HL-60/S4 treated with retinoic acid at 250 ng/mL for 4 days and 3 days (cell line): ENCODE measurements around the gene FLOT2.
"Not testable (repeated sequence)": the region's sequence is repeated elsewhere in the genome, so short reads cannot be mapped to it uniquely, and the experiment has no call there.

ENCODE experiments used
- in situ Hi-C: fragments of 300-500 bp; cut with MboI; formaldehyde crosslinking; loops from 2 replicates; pipeline ENCODE4 v1.7.0; 2022; ENCODE audit warnings: low sequenced_read_pairs

FLOT2 gene

GRCh38 chr17:28917029-28917428 is 19.5 kb upstream of the FLOT2 start:
- in situ Hi-C loops = no loop called here

GRCh38 chr17:28916302-28916934 is 18.9 kb upstream of the FLOT2 start:
- in situ Hi-C loops = no loop called here

- in situ Hi-C loops = no loop called here
Measured at GRCh38 chr17:28912938-28913333, 15.4 kb upstream of the FLOT2 start.

GRCh38 chr17:28912281-28912937 is 14.9 kb upstream of the FLOT2 start:
- in situ Hi-C loops = no loop called here

GRCh38 chr17:28911411-28912045 is 14.0 kb upstream of the FLOT2 start:
- in situ Hi-C loops = no loop called here

GRCh38 chr17:28910534-28910933 is 13.0 kb upstream of the FLOT2 start:
- in situ Hi-C loops = no loop called here

- in situ Hi-C loops = no loop called here
Measured at GRCh38 chr17:28908640-28909167, 11.2 kb upstream of the FLOT2 start.

- in situ Hi-C loops = no loop called here
Measured at GRCh38 chr17:28907709-28908475, 10.4 kb upstream of the FLOT2 start.

- in situ Hi-C loops = no loop called here
Measured at GRCh38 chr17:28906706-28907438, 9.3 kb upstream of the FLOT2 start.

GRCh38 chr17:28906276-28906675 is 8.7 kb upstream of the FLOT2 start:
- in situ Hi-C loops = no loop called here

- in situ Hi-C loops = no loop called here
Measured at GRCh38 chr17:28904800-28905199, 7.3 kb upstream of the FLOT2 start.

GRCh38 chr17:28903546-28903841 is 6.0 kb upstream of the FLOT2 start:
- in situ Hi-C loops = not testable (repeated sequence)

GRCh38 chr17:28902819-28903545 is 5.4 kb upstream of the FLOT2 start, which contains the start of gene DHRS13:
TSS of gene DHRS13 (minus strand) at chr17:28903079. CDS start at chr17:28902944, 135 bp downstream.
- in situ Hi-C loops = no loop called here

GRCh38 chr17:28901866-28902818 is 4.6 kb upstream of the FLOT2 start:
- in situ Hi-C loops = no loop called here

GRCh38 chr17:28900986-28901726 is 3.6 kb upstream of the FLOT2 start:
- in situ Hi-C loops = no loop called here

- in situ Hi-C loops = no loop called here
Measured at GRCh38 chr17:28899212-28899815, 1.8 kb upstream of the FLOT2 start.

GRCh38 chr17:28898527-28898955 is 1.0 kb upstream of the FLOT2 start:
- in situ Hi-C loops = no loop called here
